ENCODE measurements around the gene HEATR3.

- TF ChIP-seq ATF7 (IDR thresholded peaks at IDR 0.05) (no peak), ATF7 (CRISPR knock-in tag; IDR thresholded peaks at IDR 0.05) (no peak), GATA4 (IDR thresholded peaks at IDR 0.05; ENCODE audit: borderline replicate concordance, low read depth) (no peak)
Measured at GRCh38 chr16:50025537-50025931, 40.2 kb upstream of the HEATR3 start.

Measured in HepG2 (cell line).